Peyer's patch (tissue), 4 donors: Measurements from ENCODE around the gene SLC25A28. TPM values are rescaled to one million over a fixed set of nuclear protein-coding genes. Genes with fewer than 3 reads are reported as not detected.
A peak's percentile ranks its signal among the peaks of the same experiment; 100 is the strongest.

ENCODE experiments used
- DNase-seq, 3 donors: peaks; one replicate each; pipeline ENCODE4 v3.0.0-alpha.2; 2017 to 2019
- H3K27ac ChIP-seq, 4 donors: fragments of 200-600 bp; sonication (generic); one replicate each; pipeline ENCODE4 v1.5.1; 2016 to 2019
- H3K27me3 ChIP-seq, 2 donors: fragments of 200-600 bp; sonication (generic); one replicate each; pipeline ENCODE4 v1.5.1; 2019
- H3K36me3 ChIP-seq, 3 donors: fragments of 200-600 bp; sonication (generic); one replicate each; pipeline ENCODE4 v1.5.1; 2016 to 2019
- H3K4me1 ChIP-seq, 4 donors: fragments of 200-600 bp; sonication (generic); one replicate each; pipeline ENCODE4 v1.5.1; 2016 to 2019
- H3K4me3 ChIP-seq, 4 donors: fragments of 200-600 bp; sonication (generic); 1 replicate in 3 of 4; 2 replicates in 1 of 4; pipeline ENCODE4 v1.5.1; 2016 to 2019; ENCODE audit warnings: mild to moderate bottlenecking in 1 of 4
- H3K9me3 ChIP-seq, 4 donors: fragments of 200-600 bp; sonication (generic); one replicate each; pipeline ENCODE4 v1.5.1; 2016 to 2019; ENCODE audit warnings: mild to moderate bottlenecking in 1 of 4
- POLR2A ChIP-seq, 2 donors: fragments of 450-650 bp; IDR thresholded peaks; one replicate each; pipeline ENCODE4 v1.5.1; 2017; ENCODE audit warnings: antibody characterized with exemption in 2 of 2, mild to moderate bottlenecking in 2 of 2, moderate library complexity in 2 of 2
- total RNA-seq, 4 donors: library from RNA; depleted of rRNA; stranded (reverse); fragments of >200 nt; gene quantifications; one replicate each; pipeline ENCODE4 v1.1.0, GENCODE V29; 2016
- TF ChIP-seq, protein P1 (sequence below), 6 experiments: fragments of 450-650 bp in 4 of 6; fragments of 200-600 bp in 2 of 6; sonication (generic) in 1 of 6; IDR thresholded peaks; one replicate each; pipeline ENCODE4 v1.5.1; 2017 to 2019; ENCODE audit warnings: antibody characterized with exemption in 6 of 6, mild to moderate bottlenecking in 3 of 6, moderate library complexity in 1 of 6

SLC25A28 gene
- total RNA-seq, 4 donors from 2014 or later, result 16.1 to 63.5 (median 27.5) TPM

GRCh38 chr10:99595236-99595635 is 25.0 kb downstream of the SLC25A28 start:
- peak in 1 of 3 donors; percentile 59 for DNase-seq
- Histone ChIP-seq H3K27ac (peak overlapping the region in 3 of 4 donors; percentile 30 to 69 (median 49)), H3K36me3 (no peaks in the 10 kb centered on the region), H3K9me3 (no peaks in the 10 kb centered on the region), H3K4me1 (peaks cover 0 to 16% (median 0%) of the 10 kb centered on the region in 4 donors), H3K27me3 (no peaks in the 10 kb centered on the region), H3K4me3 (no peak overlapping the region)
- TF ChIP-seq, protein P1, sequence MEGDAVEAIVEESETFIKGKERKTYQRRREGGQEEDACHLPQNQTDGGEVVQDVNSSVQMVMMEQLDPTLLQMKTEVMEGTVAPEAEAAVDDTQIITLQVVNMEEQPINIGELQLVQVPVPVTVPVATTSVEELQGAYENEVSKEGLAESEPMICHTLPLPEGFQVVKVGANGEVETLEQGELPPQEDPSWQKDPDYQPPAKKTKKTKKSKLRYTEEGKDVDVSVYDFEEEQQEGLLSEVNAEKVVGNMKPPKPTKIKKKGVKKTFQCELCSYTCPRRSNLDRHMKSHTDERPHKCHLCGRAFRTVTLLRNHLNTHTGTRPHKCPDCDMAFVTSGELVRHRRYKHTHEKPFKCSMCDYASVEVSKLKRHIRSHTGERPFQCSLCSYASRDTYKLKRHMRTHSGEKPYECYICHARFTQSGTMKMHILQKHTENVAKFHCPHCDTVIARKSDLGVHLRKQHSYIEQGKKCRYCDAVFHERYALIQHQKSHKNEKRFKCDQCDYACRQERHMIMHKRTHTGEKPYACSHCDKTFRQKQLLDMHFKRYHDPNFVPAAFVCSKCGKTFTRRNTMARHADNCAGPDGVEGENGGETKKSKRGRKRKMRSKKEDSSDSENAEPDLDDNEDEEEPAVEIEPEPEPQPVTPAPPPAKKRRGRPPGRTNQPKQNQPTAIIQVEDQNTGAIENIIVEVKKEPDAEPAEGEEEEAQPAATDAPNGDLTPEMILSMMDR (IDR thresholded peaks at IDR 0.05), result no peak
- TF ChIP-seq POLR2A (IDR thresholded peaks at IDR 0.05), result no peak

- no peaks in the 10 kb centered on the region for H3K9me3 ChIP-seq
- DNase-seq, result peak in 2 of 3 donors; percentile 77 to 84
- H3K27me3 ChIP-seq, result no peaks in the 10 kb centered on the region
- peaks cover 0 to 16% (median 0%) of the 10 kb centered on the region in 4 donors for H3K4me1 ChIP-seq
- no peak overlapping the region for H3K4me3 ChIP-seq
- peak overlapping the region in 1 of 4 donors; percentile 2 for H3K27ac ChIP-seq
- TF ChIP-seq POLR2A (IDR thresholded peaks at IDR 0.05), result no peak
- TF ChIP-seq, protein P1 (IDR thresholded peaks at IDR 0.05), result no peak
- no peaks in the 10 kb centered on the region for H3K36me3 ChIP-seq
Measured at GRCh38 chr10:99593312-99593711, 26.9 kb downstream of the SLC25A28 start.

- TF ChIP-seq, protein P1 (IDR thresholded peaks at IDR 0.05), result no peak
- no peak for TF ChIP-seq POLR2A (IDR thresholded peaks at IDR 0.05)
- peaks cover 0 to 13% (median 0%) of the 10 kb centered on the region in 4 donors for H3K4me1 ChIP-seq
- H3K4me3 ChIP-seq, result no peak overlapping the region
- no peak overlapping the region for H3K27ac ChIP-seq
- no peaks in the 10 kb centered on the region for H3K9me3 ChIP-seq
- H3K36me3 ChIP-seq, result no peaks in the 10 kb centered on the region
- DNase-seq, result no peak
- no peaks in the 10 kb centered on the region for H3K27me3 ChIP-seq
Measured at GRCh38 chr10:99590799-99591198, 29.4 kb downstream of the SLC25A28 start.

- H3K36me3 ChIP-seq, result no peaks in the 10 kb centered on the region
- TF ChIP-seq, protein P1 (IDR thresholded peaks at IDR 0.05), result no peak
- no peak for TF ChIP-seq POLR2A (IDR thresholded peaks at IDR 0.05)
- no peaks in the 10 kb centered on the region for H3K9me3 ChIP-seq
- peak overlapping the region in 2 of 4 donors; percentile 48 to 49 for H3K27ac ChIP-seq
- no peak overlapping the region for H3K4me3 ChIP-seq
- H3K4me1 ChIP-seq, result no peaks in the 10 kb centered on the region
- H3K27me3 ChIP-seq, result no peaks in the 10 kb centered on the region
- no peak for DNase-seq
Measured at GRCh38 chr10:99583687-99584086, 36.6 kb downstream of the SLC25A28 start.

DNA sequence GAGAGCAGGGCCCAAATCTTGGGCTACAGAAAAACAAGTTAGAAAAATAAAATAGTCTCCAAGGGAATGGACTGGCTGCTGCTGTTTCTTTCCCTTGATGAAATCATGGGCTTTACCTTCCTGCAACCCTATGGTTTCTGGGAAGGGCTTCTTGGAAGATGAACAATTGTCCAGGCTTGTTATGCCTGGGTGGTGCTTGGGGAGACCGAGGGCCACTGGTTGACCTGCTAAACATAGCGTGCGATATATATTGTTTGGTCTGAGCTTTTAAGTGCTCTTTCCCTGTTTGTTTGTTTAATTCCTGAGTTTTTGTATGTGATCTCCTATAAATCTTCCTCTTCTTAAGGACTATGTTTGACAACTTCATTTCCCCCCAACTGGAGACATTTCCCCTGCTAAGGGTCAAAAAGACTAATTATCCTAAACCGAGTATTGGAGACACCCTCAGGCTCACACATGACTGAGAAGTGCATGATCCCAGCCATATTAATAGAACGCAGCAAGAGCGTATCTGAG is 37.9 kb downstream of the SLC25A28 start:
- Histone ChIP-seq H3K4me3 (no peak overlapping the region), H3K27me3 (no peaks in the 10 kb centered on the region), H3K9me3 (no peaks in the 10 kb centered on the region), H3K4me1 (no peaks in the 10 kb centered on the region), H3K27ac (peak overlapping the region in 1 of 4 donors; percentile 13), H3K36me3 (no peaks in the 10 kb centered on the region)
- DNase-seq, result no peak
- TF ChIP-seq, protein P1 (IDR thresholded peaks at IDR 0.05), result no peak
- TF ChIP-seq POLR2A (IDR thresholded peaks at IDR 0.05), result no peak
